Body of pancreas (tissue), 4 donors: ENCODE data around the gene PTPN6. TPM values are rescaled to one million over a fixed set of nuclear protein-coding genes. Genes with fewer than 3 reads are reported as not detected.
A peak's percentile ranks its signal among the peaks of the same experiment; 100 is the strongest.

ENCODE experiments used
- ATAC-seq: fragments of 150-250 bp; one replicate; pipeline ENCODE4 v1.9.1; 2016
- DNase-seq, 4 donors: peaks; one replicate each; pipeline ENCODE4 v3.0.0-alpha.2; 2019
- H3K27ac ChIP-seq, 4 donors: fragments of 200-600 bp; sonication (generic); 1 replicate in 3 of 4; 2 replicates in 1 of 4; pipeline versions ENCODE4 v1.5.1 to v1.6.1; 2016 to 2019; ENCODE audit warnings: mild to moderate bottlenecking in 1 of 4, mixed read lengths in 1 of 4, moderate library complexity in 1 of 4
- H3K27me3 ChIP-seq, 2 donors: fragments of 200-600 bp; sonication (generic); one replicate each; pipeline ENCODE4 v1.6.0; 2016; ENCODE audit warnings: mild to moderate bottlenecking in 1 of 2
- H3K36me3 ChIP-seq, 2 donors: fragments of 200-600 bp; sonication (generic); replicated peaks in 1 of 2; 2 replicates each; pipeline ENCODE4 v1.5.1; 2016; ENCODE audit warnings: low read depth in 2 of 2; ENCODE audit not compliant: insufficient read depth in 1 of 2
- H3K4me1 ChIP-seq: fragments of 200-600 bp; sonication (generic); one replicate; pipeline ENCODE4 v1.6.0; 2016
- H3K4me3 ChIP-seq, 2 donors: fragments of 200-600 bp; sonication (generic); 1 replicate in 1 of 2; 2 replicates in 1 of 2; pipeline ENCODE4 v1.5.1; 2016 to 2019
- H3K9me3 ChIP-seq, 3 donors: fragments of 200-600 bp; sonication (generic); 1 replicate in 2 of 3; 2 replicates in 1 of 3; pipeline ENCODE4 v1.5.1; 2016
- CTCF ChIP-seq, 7 experiments: fragments of 450-650 bp in 4 of 7; fragments of 200-600 bp in 3 of 7; sonication (generic) in 3 of 7; IDR thresholded peaks; one replicate each; pipeline ENCODE4 v1.5.1; 2016 to 2019; ENCODE audit warnings: antibody characterized with exemption in 7 of 7
- POLR2A ChIP-seq, 3 donors: fragments of 450-650 bp; IDR thresholded peaks; one replicate each; pipeline ENCODE4 v1.6.1; 2016; ENCODE audit warnings: antibody characterized with exemption in 3 of 3, mild to moderate bottlenecking in 2 of 3
- intact Hi-C: fragments of 100-400 bp; cut with DNase I; formaldehyde crosslinking; loops from one replicate; pipeline ENCODE4 v1.15.1; 2023
- microRNA counts, 2 donors: library from miRNA; unstranded; fragments of <30 nt; microRNA quantifications; one replicate each; lab custom pipeline; 2017
- microRNA-seq, 2 donors: library from miRNA; unstranded; fragments of <30 nt; microRNA quantifications; one replicate each; pipeline ENCODE4, GENCODE V29; 2016; ENCODE audit warnings: borderline number of aligned reads in 2 of 2, borderline replicate concordance in 2 of 2
- small RNA-seq: library from RNA; depleted of rRNA; stranded (forward); fragments of <200 nt; gene quantifications from one replicate; pipeline ENCODE3, GENCODE V24; 2016
- total RNA-seq, 2 donors: library from RNA; depleted of rRNA; stranded (reverse); fragments of >200 nt; gene quantifications; one replicate each; pipeline ENCODE4 v1.1.0, GENCODE V29; 2016

Gene PTPN6
- total RNA-seq, 2 donors from 2014 or later, result 18.4 to 19.4 TPM

GRCh38 chr12:7009512-7009911, 58.4 kb downstream of the PTPN6 start:
- no peaks in the 10 kb centered on the region for H3K27me3 ChIP-seq
- peaks cover 47% of the 10 kb centered on the region for H3K4me1 ChIP-seq
- H3K4me3 ChIP-seq, result no peak overlapping the region
- DNase-seq (no peak), ATAC-seq (no peak)
- no peak for TF ChIP-seq CTCF (IDR thresholded peaks at IDR 0.05)
- no peak for TF ChIP-seq POLR2A (IDR thresholded peaks at IDR 0.05)
- H3K9me3 ChIP-seq, result no peaks in the 10 kb centered on the region
- H3K36me3 ChIP-seq, result no peaks in the 10 kb centered on the region
- intact Hi-C loops, result no loop called here
- no peak overlapping the region for H3K27ac ChIP-seq

MicroRNAs encoded within 50 kb of the gene (microRNA counts, 767-probe panel; counts per million panel counts)
- microRNA hsa-miR-141-3p (lab: Ali Mortazavi, UCI) (5,552 to 10,383 counts per million in 2 donors), microRNA hsa-miR-200c-3p (lab: Ali Mortazavi, UCI) (9,528 to 14,368 counts per million in 2 donors)

Small RNA genes lying within 50 kb of the gene (microRNA-seq; reads per million reads assigned to microRNA genes)
- gene MIR141 (3,104 to 4,339 reads per million in 2 donors), gene MIR200C (101,202 to 109,823 reads per million in 2 donors)

Small RNA genes lying within 50 kb of the gene (small RNA-seq; reads per million reads assigned to genes)
- gene MIR141 (904 reads per million, percentile 99 among the genes with 10 or more reads in this experiment), gene MIR200C (38.7 reads per million, percentile 95 among the genes with 10 or more reads in this experiment), gene RNU7-1 (not detected), gene SCARNA12 (not detected)

Other genes with a start within 250 kb of the PTPN6 start
- gene COPS7A, start 227.3 kb upstream of the PTPN6 start, total RNA-seq, result 10 to 100 TPM; 20.2 to 27.7 TPM
- 10 to 100 TPM; 59.4 to 76.5 TPM for gene MLF2, start 198.2 kb upstream of the PTPN6 start, total RNA-seq
- gene PTMS, start 185.0 kb upstream of the PTPN6 start, total RNA-seq, result 100 to 1,000 TPM in 1 of 2 donors, 10 to 100 TPM in 1; 69.5 to 109 TPM
- not detected for gene LAG3, start 178.8 kb upstream of the PTPN6 start, total RNA-seq
- gene CD4, start 161.8 kb upstream of the PTPN6 start, total RNA-seq, result 1 to 10 TPM; 3.0 to 5.2 TPM
- gene GPR162, start 129.5 kb upstream of the PTPN6 start, total RNA-seq, result under 1 TPM in 1 of 2 donors, not detected in 1; 0.78 TPM
- gene P3H3, start 122.9 kb upstream of the PTPN6 start, total RNA-seq, result 10 to 100 TPM; 17.6 to 43.2 TPM
- under 1 TPM; 0.33 to 0.52 TPM for gene GNB3, start 110.4 kb upstream of the PTPN6 start, total RNA-seq
- gene CDCA3, start 100.1 kb upstream of the PTPN6 start, total RNA-seq, result 1 to 10 TPM in 1 of 2 donors, under 1 TPM in 1; 0.52 to 2.3 TPM
- gene USP5, start 99.2 kb upstream of the PTPN6 start, total RNA-seq, result 10 to 100 TPM; 18.2 to 60.6 TPM
- 100 to 1,000 TPM; 134 to 152 TPM for gene TPI1, start 83.8 kb upstream of the PTPN6 start, total RNA-seq
- gene SPSB2, start 78.1 kb upstream of the PTPN6 start, total RNA-seq, result 10 to 100 TPM in 1 of 2 donors, 1 to 10 TPM in 1; 2.6 to 11.9 TPM
- 10 to 100 TPM in 1 of 2 donors, 1 to 10 TPM in 1; 7.0 to 21.1 TPM for gene LRRC23, start 46.5 kb upstream of the PTPN6 start, total RNA-seq
- 10 to 100 TPM in 1 of 2 donors, 1 to 10 TPM in 1; 4.4 to 11.9 TPM for gene ENO2, start 36.8 kb upstream of the PTPN6 start, total RNA-seq
- 10 to 100 TPM; 36.1 to 86.7 TPM for gene ATN1, start 23.4 kb upstream of the PTPN6 start, total RNA-seq
- gene RNU7-1, start 7.5 kb upstream of the PTPN6 start, total RNA-seq, result not detected
- 100 to 1,000 TPM; 219 to 302 TPM for gene C12orf57, start 7.3 kb upstream of the PTPN6 start, total RNA-seq
- gene PHB2, start 19.3 kb downstream of the PTPN6 start, total RNA-seq, result 100 to 1,000 TPM in 1 of 2 donors, 10 to 100 TPM in 1; 83.4 to 125 TPM
- gene EMG1, start 19.6 kb downstream of the PTPN6 start, total RNA-seq, result 10 to 100 TPM in 1 of 2 donors, 1 to 10 TPM in 1; 8.3 to 15.5 TPM
- gene LPCAT3, start 67.1 kb downstream of the PTPN6 start, total RNA-seq, result 10 to 100 TPM; 21.5 to 39.6 TPM
- 100 to 1,000 TPM; 105 to 157 TPM for gene C1S, start 109.4 kb downstream of the PTPN6 start, total RNA-seq
- gene C1R, start 141.1 kb downstream of the PTPN6 start, total RNA-seq, result 100 to 1,000 TPM; 113 to 133 TPM
- 10 to 100 TPM; 64.6 to 99.6 TPM for gene C1RL, start 157.9 kb downstream of the PTPN6 start, total RNA-seq
- 1 to 10 TPM in 1 of 2 donors, not detected in 1; 1.3 TPM for gene RBP5, start 177.5 kb downstream of the PTPN6 start, total RNA-seq
- gene CLSTN3, start 179.0 kb downstream of the PTPN6 start, total RNA-seq, result 10 to 100 TPM; 27.5 to 64.9 TPM
- gene PEX5, start 238.3 kb downstream of the PTPN6 start, total RNA-seq, result 10 to 100 TPM; 33.5 to 67.9 TPM